Stomach (tissue), 4 donors: ENCODE measurements around the gene SMTNL2.

Source experiments
- EP300 ChIP-seq: sonication (generic); formaldehyde crosslinking; IDR thresholded peaks from one replicate; pipeline ENCODE4 v1.6.1; 2017; ENCODE audit warnings: antibody characterized with exemption
- TF ChIP-seq, protein P1 (sequence below), 7 experiments: fragments of 450-650 bp in 4 of 7; fragments of 200-600 bp in 3 of 7; sonication (generic) in 3 of 7; IDR thresholded peaks; one replicate each; pipeline ENCODE4 v1.5.1; 2016 to 2019; ENCODE audit warnings: antibody characterized with exemption in 7 of 7, control low read depth in 2 of 7, mild to moderate bottlenecking in 1 of 7

DNA sequence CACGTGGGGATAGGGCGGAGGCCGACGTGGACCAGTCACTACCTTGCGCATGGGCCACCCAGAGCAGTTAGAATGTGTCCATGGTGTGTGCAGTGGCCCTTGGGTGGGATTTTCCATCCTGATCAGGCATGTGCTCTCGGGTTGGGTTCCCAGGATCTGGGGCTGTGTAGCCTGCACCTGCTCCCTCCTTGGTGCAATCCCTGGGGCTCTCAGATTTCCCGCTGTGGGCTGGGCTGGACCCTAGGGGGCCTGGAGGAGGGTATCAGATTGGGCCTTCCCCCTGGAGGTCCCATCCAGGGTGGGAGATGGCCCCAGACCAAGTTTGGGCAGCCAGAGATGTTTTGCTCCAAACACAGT is 1.3 kb downstream of the SMTNL2 start:
- TF ChIP-seq, protein P1, sequence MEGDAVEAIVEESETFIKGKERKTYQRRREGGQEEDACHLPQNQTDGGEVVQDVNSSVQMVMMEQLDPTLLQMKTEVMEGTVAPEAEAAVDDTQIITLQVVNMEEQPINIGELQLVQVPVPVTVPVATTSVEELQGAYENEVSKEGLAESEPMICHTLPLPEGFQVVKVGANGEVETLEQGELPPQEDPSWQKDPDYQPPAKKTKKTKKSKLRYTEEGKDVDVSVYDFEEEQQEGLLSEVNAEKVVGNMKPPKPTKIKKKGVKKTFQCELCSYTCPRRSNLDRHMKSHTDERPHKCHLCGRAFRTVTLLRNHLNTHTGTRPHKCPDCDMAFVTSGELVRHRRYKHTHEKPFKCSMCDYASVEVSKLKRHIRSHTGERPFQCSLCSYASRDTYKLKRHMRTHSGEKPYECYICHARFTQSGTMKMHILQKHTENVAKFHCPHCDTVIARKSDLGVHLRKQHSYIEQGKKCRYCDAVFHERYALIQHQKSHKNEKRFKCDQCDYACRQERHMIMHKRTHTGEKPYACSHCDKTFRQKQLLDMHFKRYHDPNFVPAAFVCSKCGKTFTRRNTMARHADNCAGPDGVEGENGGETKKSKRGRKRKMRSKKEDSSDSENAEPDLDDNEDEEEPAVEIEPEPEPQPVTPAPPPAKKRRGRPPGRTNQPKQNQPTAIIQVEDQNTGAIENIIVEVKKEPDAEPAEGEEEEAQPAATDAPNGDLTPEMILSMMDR (IDR thresholded peaks at IDR 0.05) = no peak
- TF ChIP-seq EP300 = no peak
